ENCODE data around the gene TPGS2. TPM values are rescaled to one million over a fixed set of nuclear protein-coding genes. Genes with fewer than 3 reads are reported as not detected.

TPGS2 gene
- total RNA-seq, 1 experiment from 2014 or later: 160 TPM

- CTCF ChIA-PET: no interaction called here
- Mint-ChIP-seq H3K9me3 (ENCODE audit: low read depth, unreplicated experiment) (no peaks in the 10 kb centered on the region), H3K4me3 (ENCODE audit: low read depth, unreplicated experiment) (no peak overlapping the region), H3K27me3 (ENCODE audit: unreplicated experiment) (no peaks in the 10 kb centered on the region), H3K27ac (ENCODE audit: unreplicated experiment) (no peak overlapping the region), H3K36me3 (ENCODE audit: insufficient read depth, unreplicated experiment) (no peaks in the 10 kb centered on the region), H3K4me1 (ENCODE audit: low read depth, unreplicated experiment) (no peaks in the 10 kb centered on the region)
- intact Hi-C loops (cut with micrococcal nuclease; ENCODE audit: unreplicated experiment): no loop called here
- no TSS peak for BruUV-seq (replicated peaks)
- no peak for TF ChIP-seq CTCF (IDR thresholded peaks at IDR 0.05; ENCODE audit: unreplicated experiment)
- DNase-seq: no peak
Measured at GRCh38 chr18:36843199-36843598, 14.4 kb upstream of the TPGS2 start.

- Mint-ChIP-seq H3K9me3 (ENCODE audit: low read depth, unreplicated experiment) (no peaks in the 10 kb centered on the region), H3K27me3 (ENCODE audit: unreplicated experiment) (no peaks in the 10 kb centered on the region), H3K36me3 (ENCODE audit: insufficient read depth, unreplicated experiment) (no peaks in the 10 kb centered on the region), H3K27ac (ENCODE audit: unreplicated experiment) (no peak overlapping the region), H3K4me3 (ENCODE audit: low read depth, unreplicated experiment) (no peak overlapping the region), H3K4me1 (ENCODE audit: low read depth, unreplicated experiment) (no peaks in the 10 kb centered on the region)
- no TSS peak for BruUV-seq (replicated peaks)
- intact Hi-C loops (cut with micrococcal nuclease; ENCODE audit: unreplicated experiment): loop anchor here (10.0 kb wide), 1 partner anchor 415 kb away; no protein-coding TSS in a partner anchor
- TF ChIP-seq CTCF (IDR thresholded peaks at IDR 0.05; ENCODE audit: unreplicated experiment): no peak
- CTCF ChIA-PET: no interaction called here
- no peak for DNase-seq
Measured at GRCh38 chr18:36839835-36840234, 11.0 kb upstream of the TPGS2 start.

GRCh38 chr18:36835927-36836326 is 7.1 kb upstream of the TPGS2 start:
- no peak for DNase-seq
- intact Hi-C loops (cut with micrococcal nuclease; ENCODE audit: unreplicated experiment): loop anchor here (10.0 kb wide), 1 partner anchor 419 kb away; no protein-coding TSS in a partner anchor
- no peak overlapping the region for H3K27ac Mint-ChIP-seq (ENCODE audit: unreplicated experiment)
- no peak overlapping the region for H3K4me3 Mint-ChIP-seq (ENCODE audit: low read depth, unreplicated experiment)
- H3K4me1 Mint-ChIP-seq (ENCODE audit: low read depth, unreplicated experiment): peaks cover under 1% of the 10 kb centered on the region
- no peaks in the 10 kb centered on the region for H3K36me3 Mint-ChIP-seq (ENCODE audit: insufficient read depth, unreplicated experiment)
- no TSS peak for BruUV-seq (replicated peaks)
- H3K9me3 Mint-ChIP-seq (ENCODE audit: low read depth, unreplicated experiment): no peaks in the 10 kb centered on the region
- no peak for TF ChIP-seq CTCF (IDR thresholded peaks at IDR 0.05; ENCODE audit: unreplicated experiment)
- no peaks in the 10 kb centered on the region for H3K27me3 Mint-ChIP-seq (ENCODE audit: unreplicated experiment)
- CTCF ChIA-PET: no interaction called here

GRCh38 chr18:36833120-36833519 is 4.3 kb upstream of the TPGS2 start:
- intact Hi-C loops (cut with micrococcal nuclease; ENCODE audit: unreplicated experiment): loop anchor here (5.0 to 10.0 kb wide), 2 partner anchors 64 to 422 kb away; no protein-coding TSS in a partner anchor
- H3K27ac Mint-ChIP-seq (ENCODE audit: unreplicated experiment): no peak overlapping the region
- H3K36me3 Mint-ChIP-seq (ENCODE audit: insufficient read depth, unreplicated experiment): peaks cover 20% of the 10 kb centered on the region
- no peak for DNase-seq
- BruUV-seq (replicated peaks): no TSS peak
- CTCF ChIA-PET: no interaction called here
- H3K4me1 Mint-ChIP-seq (ENCODE audit: low read depth, unreplicated experiment): peaks cover 18% of the 10 kb centered on the region
- no peaks in the 10 kb centered on the region for H3K27me3 Mint-ChIP-seq (ENCODE audit: unreplicated experiment)
- H3K4me3 Mint-ChIP-seq (ENCODE audit: low read depth, unreplicated experiment): no peak overlapping the region
- no peak for TF ChIP-seq CTCF (IDR thresholded peaks at IDR 0.05; ENCODE audit: unreplicated experiment)
- H3K9me3 Mint-ChIP-seq (ENCODE audit: low read depth, unreplicated experiment): no peaks in the 10 kb centered on the region
